ENCODE measurements around the gene AKAIN1.
A peak's percentile ranks its signal among the peaks of the same experiment; 100 is the strongest.

The AKAIN1 gene

GRCh38 chr18:5158587-5158986, 38.5 kb downstream of the AKAIN1 start:
- no peak for DNase-seq

DNA sequence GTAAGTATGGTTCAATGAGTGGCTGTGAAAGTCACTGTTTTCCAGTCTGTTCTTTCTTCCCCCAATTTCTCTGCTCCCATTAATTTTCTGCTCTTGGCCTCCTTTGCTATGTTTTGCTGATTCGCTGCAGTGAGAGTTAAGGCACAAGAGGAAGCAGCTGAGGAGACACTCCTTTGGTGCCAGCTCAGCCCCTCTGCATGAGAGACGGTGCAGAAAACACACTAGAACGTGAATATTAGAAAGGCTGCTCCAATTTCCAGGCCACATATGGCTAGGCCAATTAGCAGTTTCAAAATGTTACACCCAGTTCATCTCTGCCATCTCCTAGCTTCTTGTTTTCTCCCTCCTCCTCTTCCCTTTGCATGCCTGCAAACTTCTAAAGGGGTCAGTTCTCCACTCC, 38.9 kb downstream of the AKAIN1 start:
- no peak for DNase-seq

DNA sequence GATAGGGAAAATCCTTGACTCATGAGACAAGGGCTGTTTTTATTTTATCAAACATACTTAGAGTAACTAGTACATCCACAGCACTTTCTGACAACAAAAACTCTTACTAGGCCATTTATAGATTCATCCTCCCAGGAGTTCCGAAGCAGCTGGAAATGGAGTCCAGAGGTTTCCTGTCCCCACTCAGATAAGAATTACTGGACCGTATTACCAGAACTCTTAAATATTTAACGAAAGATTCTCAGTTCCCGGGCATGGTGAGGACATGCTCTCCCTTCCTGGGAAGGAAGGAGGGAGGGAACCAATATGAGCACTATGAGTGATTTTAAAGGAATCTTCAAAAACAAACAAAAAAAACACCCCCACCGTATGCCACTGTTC, 41.2 kb downstream of the AKAIN1 start:
- no peak for DNase-seq

DNA sequence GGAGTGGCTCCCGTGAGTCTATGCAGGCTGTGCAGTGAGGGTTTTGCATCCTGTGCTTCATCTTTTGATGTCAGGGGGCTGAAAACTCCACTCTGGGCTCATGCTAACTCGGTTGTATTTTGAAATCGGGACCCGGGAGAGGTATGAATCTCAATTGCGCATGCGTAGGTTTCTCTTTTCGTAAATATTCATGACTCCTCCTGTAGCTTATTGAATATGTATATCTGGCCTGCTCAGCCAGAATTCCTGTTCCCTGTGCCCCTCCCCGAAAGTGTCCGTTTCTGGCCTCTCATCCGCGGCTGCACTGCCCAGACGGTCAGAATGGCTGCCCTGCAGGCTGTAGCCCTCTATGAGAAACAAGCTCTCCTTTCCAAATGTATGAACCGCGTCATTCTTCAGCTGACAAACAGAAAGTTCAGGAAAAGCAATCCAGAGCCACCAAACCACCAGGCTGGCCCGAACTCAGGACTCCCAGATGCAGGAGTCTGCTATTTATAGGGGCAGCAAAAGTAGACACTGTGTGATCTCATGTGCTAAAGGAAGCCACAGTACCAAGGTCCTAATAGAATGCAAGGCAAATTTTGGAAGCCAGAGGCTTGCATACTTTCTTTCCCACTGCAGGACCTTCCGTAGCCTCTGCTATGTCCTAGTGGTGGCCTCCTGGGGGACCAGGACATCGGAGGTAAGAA, 41.7 kb downstream of the AKAIN1 start:
- DNase-seq = no peak

DNA sequence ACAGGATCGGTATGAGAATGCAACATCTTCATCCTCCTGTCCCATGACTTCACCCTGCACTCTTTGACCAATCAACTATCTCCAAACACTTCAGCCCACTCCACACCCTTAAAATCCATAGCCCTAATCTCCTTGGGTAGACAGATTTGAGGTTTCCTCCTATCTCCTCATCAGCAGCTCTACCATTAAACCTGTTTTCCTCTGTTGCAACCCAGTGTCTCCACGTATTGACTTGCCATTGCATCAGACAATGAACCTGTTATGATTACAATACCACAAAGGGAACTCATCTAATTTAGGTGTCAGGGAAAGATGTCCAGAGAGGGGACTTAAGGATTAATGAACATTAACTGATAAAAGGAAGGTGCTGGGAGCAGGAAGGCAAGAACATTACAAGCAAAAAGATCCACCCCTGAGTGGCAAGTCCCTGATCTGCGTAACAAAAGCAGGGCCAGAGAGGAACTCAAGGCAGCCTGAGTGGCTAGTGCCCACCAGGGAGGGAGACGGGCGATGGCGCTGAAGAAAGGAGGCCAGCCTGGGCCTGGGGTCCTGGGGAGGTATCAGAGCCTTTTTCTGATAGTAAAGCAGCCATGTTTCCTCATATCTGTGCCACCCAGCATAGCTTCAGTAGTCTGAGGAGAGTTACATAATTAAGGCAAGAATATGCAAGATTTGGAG, 44.6 kb downstream of the AKAIN1 start:
- no peak for DNase-seq

DNA sequence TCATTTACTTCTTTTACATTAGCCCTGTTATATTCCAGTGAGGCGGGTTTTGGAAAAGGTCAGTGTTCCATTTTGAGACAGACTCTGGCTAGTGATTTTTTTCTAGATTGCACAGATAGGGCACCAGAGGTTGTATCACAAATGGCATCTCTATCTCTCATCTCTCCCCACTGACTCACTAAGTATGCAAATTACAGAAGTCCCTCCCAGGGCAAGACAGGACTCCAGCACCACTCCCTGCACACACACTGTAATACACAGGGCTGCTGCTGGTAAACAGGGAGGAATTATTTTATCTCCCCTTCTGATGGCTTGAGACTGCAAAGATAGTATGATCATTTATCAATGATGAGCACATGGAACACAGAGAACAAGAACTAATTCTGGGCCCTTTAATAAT, 46.2 kb downstream of the AKAIN1 start:
- DNase-seq = no peak

GRCh38 chr18:5146093-5146492, 51.0 kb downstream of the AKAIN1 start:
- no peak for DNase-seq

DNA sequence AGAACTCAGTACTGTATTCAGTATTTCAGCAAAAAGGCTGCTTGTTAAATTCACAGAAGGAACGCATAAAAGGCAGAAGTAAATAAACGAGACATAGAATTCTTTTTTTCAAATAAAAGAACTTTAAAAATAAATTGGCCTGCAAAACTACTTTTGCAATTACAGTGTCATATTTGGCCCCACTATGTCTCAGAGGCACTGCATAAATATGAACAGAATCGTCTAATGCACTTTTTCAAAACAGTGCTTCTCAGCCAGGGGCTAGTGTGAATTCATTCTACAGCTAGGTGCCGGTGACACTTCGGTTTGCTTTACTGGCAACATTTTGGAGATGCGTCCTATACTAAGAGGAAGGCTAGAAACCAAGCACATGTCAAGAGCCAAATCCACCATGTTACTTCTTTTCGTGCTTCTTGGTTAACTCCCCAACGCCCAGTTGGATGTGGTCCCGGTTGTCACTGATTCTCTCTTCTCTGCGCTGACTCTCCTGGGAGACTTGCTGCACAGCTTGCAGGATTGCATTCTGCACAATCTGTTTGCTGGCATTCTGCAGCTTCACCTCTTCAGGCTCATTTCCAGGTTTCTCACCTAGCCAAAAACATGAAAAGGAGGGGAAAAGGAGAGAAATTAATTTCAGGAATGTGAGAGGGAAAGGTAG, 51.8 kb downstream of the AKAIN1 start:
- DNase-seq = no peak

- no peak for DNase-seq
Observed at GRCh38 chr18:5144629-5145028, 52.4 kb downstream of the AKAIN1 start.

DNA sequence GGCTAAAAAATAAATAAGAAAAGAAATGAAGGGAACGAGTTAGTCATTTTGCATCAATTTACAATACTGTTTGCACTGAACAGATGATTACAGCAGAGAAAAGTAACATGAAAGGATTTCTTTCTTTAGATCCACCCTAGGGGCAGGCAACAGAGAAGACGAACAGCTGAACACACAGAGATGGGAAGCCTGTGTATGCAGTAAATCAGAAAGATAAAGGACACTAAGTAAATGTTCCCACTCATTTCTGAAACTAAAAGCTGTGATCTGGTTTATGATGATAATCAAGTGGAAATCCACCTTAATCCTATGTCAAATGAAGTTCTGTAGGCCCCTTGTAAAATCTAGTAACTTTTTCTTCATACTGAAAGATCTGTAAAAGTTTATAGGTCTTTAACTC, 54.2 kb downstream of the AKAIN1 start:
- DNase-seq = no peak

DNA sequence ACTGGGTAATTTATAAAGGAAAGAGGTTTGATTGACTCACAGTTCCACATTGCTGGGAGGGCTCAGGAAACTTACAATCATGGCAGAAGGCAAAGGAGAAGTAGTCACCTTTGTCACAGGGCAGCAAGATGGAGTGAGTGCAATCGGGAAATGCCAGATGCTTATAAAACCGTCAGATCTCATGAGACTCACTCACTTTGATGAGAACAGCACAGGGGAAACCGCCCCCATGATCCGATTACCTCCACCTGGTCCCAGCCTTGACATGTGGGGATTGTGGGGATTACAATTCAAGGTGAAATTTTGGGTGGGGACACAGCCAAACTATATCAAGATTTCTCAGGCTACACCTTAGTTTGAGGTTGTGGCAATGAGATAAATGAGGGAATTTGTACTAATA, 54.9 kb downstream of the AKAIN1 start:
- no peak for DNase-seq

GRCh38 chr18:5137261-5137660, 59.8 kb downstream of the AKAIN1 start:
- DNase-seq = no peak

GRCh38 chr18:5132987-5133386, 64.1 kb downstream of the AKAIN1 start:
- no peak for DNase-seq

DNA sequence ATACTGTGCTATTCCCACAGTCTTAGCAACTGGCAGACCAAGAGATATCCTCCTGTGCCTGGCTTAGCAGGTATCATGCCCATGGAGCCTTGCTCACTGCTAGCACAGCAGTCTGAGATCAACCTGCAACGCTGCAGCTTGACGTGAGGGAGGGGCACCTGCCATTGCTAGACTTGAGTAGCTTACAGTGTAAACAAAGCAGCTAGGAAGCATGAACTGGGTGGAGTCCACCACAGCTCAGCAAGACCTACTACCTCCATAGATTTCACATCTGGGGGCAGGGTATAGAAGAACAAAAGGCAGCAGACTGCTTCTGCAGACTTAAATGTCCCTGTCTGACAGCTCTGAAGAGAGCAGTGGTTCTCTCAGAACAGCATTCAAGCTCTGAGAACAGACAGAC, 74.8 kb downstream of the AKAIN1 start:
- DNase-seq = peak; percentile 65

GRCh38 chr18:5110266-5110665, 86.8 kb downstream of the AKAIN1 start:
- DNase-seq = no peak

DNA sequence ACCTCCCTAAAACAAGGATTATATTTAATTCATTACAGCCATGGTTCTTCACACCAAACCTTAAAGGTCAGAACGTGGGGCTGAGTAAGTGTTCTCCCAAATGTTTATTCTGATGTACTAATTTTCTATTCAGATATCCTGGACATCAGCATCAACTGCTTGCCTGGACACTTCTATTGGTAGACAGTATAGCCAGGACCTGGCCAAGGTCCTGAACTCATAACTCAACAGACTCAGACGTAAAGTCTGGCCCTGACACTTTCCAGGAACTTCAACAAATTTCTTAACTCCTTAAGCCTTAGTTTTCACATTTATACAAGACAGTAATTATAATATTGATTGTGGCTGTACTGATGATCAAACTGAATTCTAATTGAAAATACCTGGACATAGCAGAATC, 89.1 kb downstream of the AKAIN1 start:
- no peak for DNase-seq

DNA sequence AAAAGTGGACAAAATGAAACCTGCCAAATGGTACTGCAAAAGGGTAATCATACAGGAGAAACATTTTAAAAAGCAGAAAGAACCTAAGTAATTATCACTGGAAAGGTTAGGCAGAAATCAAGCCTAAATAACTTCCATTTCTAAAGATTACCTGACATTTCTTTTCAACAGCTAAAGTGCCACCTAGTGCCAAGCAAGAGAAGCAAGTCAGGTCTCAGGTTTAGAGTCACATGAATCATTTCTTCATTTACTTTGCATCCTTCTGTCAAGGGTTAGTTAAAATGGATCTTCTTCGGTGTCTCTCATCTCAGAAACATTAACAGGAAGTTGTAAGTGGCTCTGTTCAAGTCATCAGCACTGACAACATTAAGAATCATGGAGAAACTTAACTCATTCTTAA, 90.3 kb downstream of the AKAIN1 start:
- no peak for DNase-seq

GRCh38 chr18:5104246-5104645, 92.8 kb downstream of the AKAIN1 start:
- no peak for DNase-seq

- DNase-seq = no peak
Observed at GRCh38 chr18:5103693-5104092, 93.4 kb downstream of the AKAIN1 start.

- no peak for DNase-seq
Observed at GRCh38 chr18:5103286-5103685, 93.8 kb downstream of the AKAIN1 start.

- no peak for DNase-seq
Observed at GRCh38 chr18:5097116-5097703, 99.8 kb downstream of the AKAIN1 start.

DNA sequence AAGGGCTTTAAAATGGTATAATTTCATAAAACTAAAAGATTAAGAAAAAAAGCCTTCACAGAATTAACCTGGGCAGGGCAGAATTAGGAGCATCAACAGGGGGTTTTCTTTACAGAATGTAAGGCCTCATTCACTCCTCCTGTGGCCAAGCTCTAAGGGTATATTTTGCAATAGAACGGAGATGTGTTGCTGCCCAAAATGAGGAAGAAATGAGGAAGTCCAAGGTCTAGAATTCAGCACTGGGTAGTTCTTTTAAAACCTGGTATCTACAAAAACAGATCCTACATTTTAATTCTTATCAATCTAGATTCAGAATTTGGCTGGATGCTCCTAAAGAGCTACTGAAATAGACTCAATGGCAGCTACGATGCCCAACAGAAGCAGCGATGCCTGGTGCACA, 101.8 kb downstream of the AKAIN1 start:
- no peak for DNase-seq

GRCh38 chr18:5093902-5094301, 103.2 kb downstream of the AKAIN1 start:
- no peak for DNase-seq

Measured in NCI-H510A (cell line).